T-helper 17 cell (primary cell): ENCODE data around the gene SRRM3. TPM values are rescaled to one million over a fixed set of nuclear protein-coding genes. Genes with fewer than 3 reads are reported as not detected.
"Not testable (repeated sequence)": the region's sequence is repeated elsewhere in the genome, so short reads cannot be mapped to it uniquely, and the experiment has no call there.

Experiments used
- ATAC-seq: fragments of 150-1000 bp; cut with Tn5 transposase; 2 replicates; pipeline ENCODE4 v1.10.0; 2021; ENCODE audit warnings: mild to moderate bottlenecking, moderate library complexity
- DNase-seq, 3 donors: peaks; one replicate each; pipeline versions ENCODE4 v3.0.0 to v3.0.0-alpha.2; 2020 to 2021
- H3K9me3 ChIP-seq: one replicate; pipeline ENCODE4 v1.7.0; 2013; ENCODE audit warnings: low read length, mild to moderate bottlenecking; ENCODE audit not compliant: control insufficient read depth, poor library complexity, severe bottlenecking
- H3K27ac Mint-ChIP-seq: one replicate; pipeline ENCODE4 v1.8.0; 2022; ENCODE audit warnings: mild to moderate bottlenecking, moderate library complexity, mixed read lengths
- H3K27me3 Mint-ChIP-seq: one replicate; pipeline ENCODE4 v1.8.0; 2022; ENCODE audit warnings: mixed read lengths
- H3K36me3 Mint-ChIP-seq: one replicate; pipeline ENCODE4 v1.8.0; 2022; ENCODE audit warnings: low read depth, mixed read lengths
- H3K4me1 Mint-ChIP-seq: one replicate; pipeline ENCODE4 v1.8.0; 2022; ENCODE audit warnings: mild to moderate bottlenecking, mixed read lengths
- H3K4me3 Mint-ChIP-seq: one replicate; pipeline ENCODE4 v1.8.0; 2022; ENCODE audit warnings: mild to moderate bottlenecking, moderate library complexity, mixed read lengths
- total RNA-seq, 4 donors: library from RNA in 2 of 4; stranded (reverse) in 2 of 4; gene quantifications; one replicate each; pipeline ENCODE4 v1.2.3 and lab custom pipeline; 2022 to 2026

Gene SRRM3
- total RNA-seq, 2 donors from 2014 or later: not detected

DNA sequence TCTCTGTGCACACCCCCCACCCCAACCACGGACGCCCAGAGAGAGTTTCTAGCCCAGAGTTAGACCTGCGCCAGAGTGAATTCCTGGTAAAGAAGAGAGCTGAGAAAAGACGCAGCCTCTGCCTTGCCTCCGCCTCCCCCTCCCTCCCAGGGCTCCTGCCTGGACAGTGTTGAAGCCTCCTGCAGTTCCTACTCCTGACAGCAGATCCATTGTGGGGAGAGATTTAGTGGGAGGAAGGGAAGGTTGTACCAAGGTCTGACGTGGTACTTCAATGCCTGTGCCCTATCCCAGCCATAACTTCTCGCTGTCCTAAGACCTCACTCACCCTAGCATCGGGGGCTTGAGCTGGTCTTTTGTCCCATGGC, 952 bp downstream of the SRRM3 start:
- peaks cover 43% of the 10 kb centered on the region for H3K27me3 Mint-ChIP-seq
- H3K9me3 ChIP-seq: no peaks in the 10 kb centered on the region
- no peak for DNase-seq
- H3K27ac Mint-ChIP-seq: no peak overlapping the region
- ATAC-seq: no peak
- no peaks in the 10 kb centered on the region for H3K36me3 Mint-ChIP-seq
- H3K4me1 Mint-ChIP-seq: no peaks in the 10 kb centered on the region
- H3K4me3 Mint-ChIP-seq: no peak overlapping the region

DNA sequence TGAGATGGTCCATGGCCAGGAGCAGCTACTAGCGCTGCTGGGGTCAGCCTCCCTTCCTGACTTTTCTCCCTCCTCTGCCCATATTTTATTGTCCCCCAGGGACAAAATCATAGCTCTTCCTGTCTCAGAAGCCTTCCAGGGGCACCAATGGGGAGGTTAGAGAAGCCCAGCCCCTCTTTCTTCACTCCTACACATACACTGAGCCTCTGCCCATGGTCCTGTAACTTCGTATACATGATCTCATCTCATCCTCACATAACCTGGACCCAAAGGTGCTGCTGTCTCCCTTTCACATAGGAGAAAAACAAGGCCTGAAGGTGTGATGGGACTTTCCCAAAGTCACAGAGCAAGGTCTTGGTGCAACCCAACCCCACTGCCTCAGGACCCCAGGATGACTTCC, 2.5 kb downstream of the SRRM3 start:
- no peaks in the 10 kb centered on the region for H3K9me3 ChIP-seq
- Mint-ChIP-seq H3K27ac (no peak overlapping the region), H3K4me3 (no peak overlapping the region), H3K4me1 (no peaks in the 10 kb centered on the region), H3K36me3 (no peaks in the 10 kb centered on the region), H3K27me3 (peaks cover 48% of the 10 kb centered on the region)
- DNase-seq (no peak), ATAC-seq (no peak)

DNA sequence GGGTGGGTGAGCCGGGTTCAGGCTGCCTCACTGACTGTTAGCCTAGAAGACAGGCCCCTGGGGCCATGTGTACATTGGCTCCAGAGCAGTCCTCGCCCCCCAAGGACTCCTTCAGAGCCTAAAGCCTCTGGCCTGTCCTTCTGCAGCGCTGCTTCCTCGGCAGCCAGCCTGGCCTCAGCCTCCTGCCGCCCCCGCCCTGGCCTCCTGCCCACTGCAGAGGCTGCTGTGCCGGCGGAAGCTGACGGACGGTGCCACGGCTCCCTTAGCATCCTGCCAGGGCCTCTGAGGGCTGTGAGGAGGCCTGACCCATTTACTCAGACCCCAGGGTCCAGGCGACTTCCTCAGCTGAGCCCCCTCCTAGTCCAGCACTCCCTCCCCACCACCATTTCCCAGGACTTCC, 4.9 kb downstream of the SRRM3 start:
- ATAC-seq: no peak
- no peak for DNase-seq
- Mint-ChIP-seq H3K36me3 (no peaks in the 10 kb centered on the region), H3K27me3 (peaks cover 59% of the 10 kb centered on the region), H3K4me1 (no peaks in the 10 kb centered on the region), H3K4me3 (no peak overlapping the region), H3K27ac (no peak overlapping the region)
- H3K9me3 ChIP-seq: no peaks in the 10 kb centered on the region

DNA sequence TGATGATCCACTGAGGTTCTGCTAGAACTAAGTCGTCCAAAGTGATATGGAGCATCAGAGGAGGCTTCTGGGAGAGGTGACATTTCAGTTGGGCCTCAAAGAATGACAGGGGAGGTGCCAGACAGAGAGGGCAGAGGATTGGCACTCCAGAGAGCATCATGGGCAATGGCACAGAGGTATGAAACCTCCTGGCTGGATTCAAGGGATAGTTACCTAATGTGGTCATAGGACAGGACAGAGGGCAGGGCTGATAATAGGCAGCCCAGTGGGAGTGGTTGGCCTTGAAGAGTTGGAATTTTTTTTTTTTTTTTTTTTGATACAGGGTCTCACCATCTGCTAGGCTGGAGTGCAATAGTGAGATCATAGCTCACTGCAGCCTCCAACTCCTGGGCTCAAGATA, 7.6 kb downstream of the SRRM3 start:
- DNase-seq (no peak), ATAC-seq (no peak)
- no peaks in the 10 kb centered on the region for H3K4me1 Mint-ChIP-seq
- no peak overlapping the region for H3K4me3 Mint-ChIP-seq
- H3K36me3 Mint-ChIP-seq: no peaks in the 10 kb centered on the region
- H3K27ac Mint-ChIP-seq: no peak overlapping the region
- H3K9me3 ChIP-seq: no peaks in the 10 kb centered on the region
- peaks cover 48% of the 10 kb centered on the region for H3K27me3 Mint-ChIP-seq

DNA sequence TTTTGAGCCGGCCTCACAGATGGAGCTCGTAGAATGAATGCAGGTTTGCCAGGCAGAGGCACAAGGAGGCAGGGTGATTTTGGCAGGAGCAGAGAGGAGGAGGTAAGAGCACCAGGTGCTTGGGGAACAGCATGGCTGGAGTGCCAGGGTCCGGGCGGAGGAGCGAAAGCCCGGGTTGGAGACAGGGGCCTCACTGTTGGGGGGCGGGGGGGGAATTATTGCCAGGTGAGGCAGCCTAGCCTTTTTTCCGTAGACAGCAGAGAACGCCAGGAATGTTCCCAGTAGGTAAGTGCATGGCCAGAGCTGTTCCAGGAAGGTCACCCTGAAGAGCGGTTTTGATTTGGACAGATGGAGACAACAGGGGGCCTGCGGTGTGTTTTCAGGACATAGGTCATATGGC, 9.5 kb downstream of the SRRM3 start:
- H3K9me3 ChIP-seq: no peaks in the 10 kb centered on the region
- H3K4me1 Mint-ChIP-seq: no peaks in the 10 kb centered on the region
- H3K27ac Mint-ChIP-seq: no peak overlapping the region
- no peaks in the 10 kb centered on the region for H3K36me3 Mint-ChIP-seq
- ATAC-seq (no peak), DNase-seq (no peak)
- no peak overlapping the region for H3K4me3 Mint-ChIP-seq
- peaks cover 35% of the 10 kb centered on the region for H3K27me3 Mint-ChIP-seq

DNA sequence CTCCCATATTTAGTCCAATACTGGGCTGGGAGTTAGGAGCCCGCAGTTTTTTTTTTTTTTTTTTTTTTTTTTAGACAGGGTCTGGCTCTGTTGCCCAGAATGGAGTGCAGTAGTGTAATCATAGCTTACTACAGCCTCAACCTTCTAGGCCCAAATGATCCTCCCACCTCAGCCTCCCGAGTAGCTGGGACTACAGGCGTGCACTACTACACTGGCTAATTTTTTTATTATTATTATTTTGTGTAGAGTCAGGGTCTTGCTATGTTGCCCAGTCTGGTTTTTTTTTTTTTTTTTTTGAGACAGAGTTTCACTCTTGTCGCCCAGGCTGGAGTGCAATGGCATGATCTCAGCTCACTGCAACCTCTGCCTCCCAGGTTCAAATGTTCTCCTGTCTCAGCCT, 13.7 kb downstream of the SRRM3 start:
- peaks cover 39% of the 10 kb centered on the region for H3K27me3 Mint-ChIP-seq
- not testable (repeated sequence) for ATAC-seq

DNA sequence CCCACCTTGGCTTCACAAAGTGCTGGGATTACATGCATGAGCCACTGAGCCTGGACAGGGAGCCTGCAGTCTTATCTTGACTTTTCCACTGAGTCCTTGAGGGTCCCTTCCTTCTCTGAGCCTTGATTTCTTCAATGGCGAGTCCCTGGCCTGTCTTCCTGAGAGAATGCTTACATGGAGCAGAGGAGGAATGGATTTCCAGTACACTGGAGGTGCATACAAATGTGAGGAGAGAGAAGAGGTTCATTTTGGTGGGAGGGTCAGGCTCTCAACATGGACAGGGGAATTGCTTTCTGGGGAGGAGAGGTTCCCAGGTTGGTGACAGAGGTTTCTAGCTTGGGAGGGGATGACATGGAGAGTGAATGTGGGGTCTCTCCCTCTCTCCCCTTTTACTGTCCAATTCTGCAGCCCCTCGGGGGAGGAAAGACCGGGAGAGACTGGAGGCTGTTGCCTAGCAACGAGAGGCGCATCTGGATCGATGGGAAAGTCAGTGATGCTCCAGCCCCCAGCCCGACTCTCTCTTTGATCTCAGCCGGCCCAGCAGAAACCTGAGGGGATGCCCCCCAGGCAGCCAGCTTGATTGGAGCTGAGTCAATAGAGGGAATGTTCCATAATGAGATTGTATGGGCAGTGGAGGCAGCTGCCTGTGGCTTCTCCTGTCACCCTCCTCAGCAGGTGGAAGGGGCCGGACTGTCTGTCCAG, 14.8 kb downstream of the SRRM3 start:
- H3K9me3 ChIP-seq: no peaks in the 10 kb centered on the region
- H3K27me3 Mint-ChIP-seq: peaks cover 43% of the 10 kb centered on the region
- ATAC-seq (no peak), DNase-seq (no peak)
- peaks cover under 1% of the 10 kb centered on the region for H3K36me3 Mint-ChIP-seq
- H3K4me3 Mint-ChIP-seq: no peak overlapping the region
- H3K4me1 Mint-ChIP-seq: no peaks in the 10 kb centered on the region
- H3K27ac Mint-ChIP-seq: no peak overlapping the region

More for the DNA sequence above, 13.7 kb downstream of the SRRM3 start:
- H3K27ac Mint-ChIP-seq, H3K4me3 Mint-ChIP-seq, H3K9me3 ChIP-seq, DNase-seq, H3K36me3 Mint-ChIP-seq, H3K4me1 Mint-ChIP-seq: not testable (repeated sequence)

DNA sequence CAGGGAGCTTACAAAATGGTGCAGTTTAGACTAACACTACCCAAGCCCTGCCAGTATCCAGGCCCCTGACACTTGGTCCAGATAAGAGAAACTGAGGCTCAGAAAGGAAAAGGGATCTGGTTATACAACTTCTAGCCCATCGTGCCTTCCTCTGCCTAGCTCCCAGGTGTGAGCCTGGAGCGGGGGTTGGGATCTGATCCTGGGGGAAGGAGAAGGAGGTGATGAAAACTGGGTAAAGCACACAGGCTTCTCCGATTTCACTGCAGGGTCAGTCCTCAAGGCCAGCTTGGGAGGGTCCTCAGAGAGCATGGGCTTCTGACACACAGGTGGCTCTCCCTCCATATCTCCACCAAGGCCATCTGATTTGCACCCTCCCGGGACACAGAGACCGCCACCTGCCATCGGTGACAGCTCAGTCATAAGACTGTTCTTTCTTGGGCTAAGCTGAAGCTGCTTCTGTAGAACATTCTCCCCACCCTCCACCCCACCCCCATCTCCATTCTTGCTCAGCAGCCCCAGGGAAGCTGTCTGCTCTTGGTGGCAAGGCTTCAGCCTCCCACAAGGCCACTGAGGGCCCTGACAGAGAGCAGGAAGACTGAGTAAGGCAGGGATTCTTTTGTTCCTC, 16.4 kb downstream of the SRRM3 start:
- peaks cover 6% of the 10 kb centered on the region for H3K36me3 Mint-ChIP-seq
- no peak overlapping the region for H3K4me3 Mint-ChIP-seq
- H3K9me3 ChIP-seq: no peaks in the 10 kb centered on the region
- H3K27ac Mint-ChIP-seq: no peak overlapping the region
- H3K27me3 Mint-ChIP-seq: peaks cover 55% of the 10 kb centered on the region
- H3K4me1 Mint-ChIP-seq: no peaks in the 10 kb centered on the region
- ATAC-seq: no peak
- DNase-seq: no peak

DNA sequence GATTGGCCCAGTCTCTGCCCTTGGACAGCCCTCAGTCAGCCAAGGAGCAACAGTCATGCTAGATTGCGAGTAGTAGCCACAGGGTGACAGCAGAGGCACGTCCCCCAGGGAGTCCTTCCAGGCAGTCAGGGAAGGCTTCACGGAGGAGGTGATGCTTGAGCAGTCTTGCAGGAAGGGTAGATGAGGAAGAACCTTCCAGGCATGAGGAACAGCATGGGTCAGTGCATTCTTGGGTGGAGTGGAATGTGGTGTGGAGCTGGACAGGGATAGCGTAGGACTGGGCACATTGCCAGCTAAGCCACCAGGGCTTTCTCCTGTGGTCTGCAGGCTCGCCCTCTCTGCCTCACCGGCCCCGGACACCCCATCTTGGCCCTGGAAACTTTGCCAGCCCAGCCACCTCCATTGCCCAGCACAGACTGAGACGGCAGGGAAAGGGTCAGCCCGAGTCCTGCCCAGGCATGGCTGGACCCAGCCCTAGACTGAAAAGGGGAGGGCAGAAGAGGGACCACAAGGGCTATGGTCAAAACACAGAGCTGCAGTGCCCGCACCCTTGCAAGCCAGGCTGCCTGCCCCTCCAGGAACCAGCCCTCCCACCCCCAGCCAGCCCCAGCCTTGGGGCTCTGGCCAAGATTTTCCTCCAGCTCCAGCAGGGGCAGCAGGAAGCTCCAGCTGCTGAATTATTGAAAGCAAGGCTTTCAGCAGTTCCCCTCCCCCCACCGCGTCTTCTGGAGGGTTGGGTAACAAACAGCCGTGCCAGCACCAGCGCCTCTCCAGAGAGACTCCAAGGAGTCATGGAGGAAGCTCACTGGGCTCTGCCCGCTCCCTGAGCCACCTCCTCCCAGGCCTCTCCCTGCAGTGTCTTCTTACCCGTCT, 18.7 kb downstream of the SRRM3 start:
- ATAC-seq: no peak
- no peak overlapping the region for H3K4me3 Mint-ChIP-seq
- H3K36me3 Mint-ChIP-seq: peaks cover 6% of the 10 kb centered on the region
- no peaks in the 10 kb centered on the region for H3K4me1 Mint-ChIP-seq
- DNase-seq: no peak
- H3K27me3 Mint-ChIP-seq: peaks cover 57% of the 10 kb centered on the region
- no peaks in the 10 kb centered on the region for H3K9me3 ChIP-seq
- H3K27ac Mint-ChIP-seq: no peak overlapping the region

DNA sequence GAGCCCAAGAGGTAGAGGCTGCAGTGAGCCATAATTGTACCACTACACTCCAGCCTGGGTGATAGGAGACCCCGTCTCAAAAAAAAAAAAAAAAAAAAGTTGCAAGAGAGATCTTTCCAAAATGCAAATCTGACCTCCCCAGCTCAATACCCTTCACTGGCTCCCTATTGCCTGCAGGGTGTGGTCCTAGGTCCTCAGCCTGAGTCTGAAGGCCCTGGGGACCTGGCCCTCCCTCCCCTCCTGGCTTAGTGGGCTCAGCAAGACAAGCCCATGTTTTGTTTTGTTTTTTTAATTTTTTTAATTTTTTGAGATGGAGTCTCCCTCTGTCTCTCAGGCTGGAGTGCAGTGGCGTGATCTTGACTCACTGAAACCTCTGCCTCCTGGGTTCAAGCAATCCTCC, 20.6 kb downstream of the SRRM3 start:
- ATAC-seq (no peak), DNase-seq (no peak)
- Mint-ChIP-seq H3K4me3 (no peak overlapping the region), H3K27me3 (peaks cover 52% of the 10 kb centered on the region), H3K4me1 (no peaks in the 10 kb centered on the region), H3K36me3 (peaks cover 6% of the 10 kb centered on the region), H3K27ac (no peak overlapping the region)
- H3K9me3 ChIP-seq: no peaks in the 10 kb centered on the region

DNA sequence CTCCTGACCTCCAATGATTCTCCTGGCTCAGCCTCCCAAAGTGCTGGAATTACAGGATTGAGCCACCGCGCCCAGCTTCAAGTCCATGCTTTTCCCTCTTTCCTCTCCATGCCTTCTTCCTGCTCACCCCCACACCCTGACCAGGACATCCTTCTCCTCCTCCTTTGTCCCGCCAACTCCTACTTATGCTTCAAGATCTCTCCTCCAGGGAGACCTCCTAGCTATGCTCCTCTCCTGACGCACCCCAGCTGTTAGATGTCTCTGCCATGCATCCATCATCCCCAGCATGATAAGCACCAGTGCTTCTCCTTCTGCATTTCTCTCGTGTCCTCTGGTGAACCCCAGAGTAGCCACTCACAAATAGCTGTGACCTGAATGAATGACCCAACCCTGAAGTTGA, 21.1 kb downstream of the SRRM3 start:
- Mint-ChIP-seq H3K27ac (no peak overlapping the region), H3K4me1 (no peaks in the 10 kb centered on the region), H3K27me3 (peaks cover 57% of the 10 kb centered on the region), H3K4me3 (no peak overlapping the region), H3K36me3 (peaks cover 8% of the 10 kb centered on the region)
- H3K9me3 ChIP-seq: no peaks in the 10 kb centered on the region
- ATAC-seq (no peak), DNase-seq (no peak)

DNA sequence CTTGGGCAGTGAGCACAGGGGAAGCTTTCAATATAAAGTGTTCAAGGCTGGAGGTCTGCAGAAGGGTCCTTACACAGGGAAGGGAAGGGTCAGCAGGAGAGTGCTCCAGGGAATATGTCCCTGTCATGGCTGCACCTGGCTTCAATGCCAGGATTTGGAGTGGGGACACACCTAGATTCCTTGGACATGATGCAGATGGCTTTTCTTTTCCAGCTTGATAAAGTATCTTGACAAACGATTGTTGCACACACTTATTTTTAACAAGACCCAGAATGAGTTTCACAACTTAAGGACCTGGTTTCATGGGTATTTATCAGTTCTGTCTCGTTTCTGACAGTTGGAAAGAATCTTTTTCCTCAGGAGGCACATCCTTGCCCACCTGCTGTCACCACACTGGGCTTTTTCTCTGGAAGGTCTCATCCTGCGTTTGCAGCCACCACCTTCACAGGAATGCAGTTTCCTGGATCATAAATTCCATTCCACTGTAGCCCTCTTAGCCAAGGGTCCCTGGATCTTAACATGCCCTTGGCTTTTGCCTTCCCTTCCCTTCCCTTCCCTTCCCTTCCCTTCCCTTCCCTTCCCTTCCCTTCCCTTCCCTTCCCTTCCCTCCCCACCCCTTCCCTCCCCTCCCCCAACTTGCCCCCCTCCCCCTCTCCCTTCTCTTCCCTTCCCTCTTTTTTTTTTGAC, 21.7 kb downstream of the SRRM3 start:
- Mint-ChIP-seq H3K4me1 (no peaks in the 10 kb centered on the region), H3K4me3 (no peak overlapping the region), H3K36me3 (peaks cover 8% of the 10 kb centered on the region), H3K27ac (no peak overlapping the region), H3K27me3 (peaks cover 57% of the 10 kb centered on the region)
- DNase-seq: no peak
- ATAC-seq: no peak
- no peaks in the 10 kb centered on the region for H3K9me3 ChIP-seq

DNA sequence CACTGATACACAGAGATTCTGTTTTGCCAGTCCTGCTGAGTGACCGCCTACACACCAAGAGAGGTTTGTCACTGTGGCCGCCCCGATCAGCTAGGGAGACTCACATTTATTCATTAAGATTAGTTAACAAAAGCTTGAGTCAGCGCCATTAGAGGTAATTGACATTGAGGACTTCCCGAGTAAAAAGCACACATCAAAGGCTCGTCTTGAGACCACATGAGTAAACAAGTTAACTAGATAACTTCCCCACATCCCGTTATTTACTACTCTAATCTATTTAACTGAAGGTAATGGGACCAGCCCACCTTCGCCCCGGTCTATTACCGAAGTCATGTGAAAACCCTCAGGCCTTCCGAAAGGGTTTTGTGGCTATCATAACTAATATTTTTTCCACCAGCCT, 23.0 kb downstream of the SRRM3 start:
- H3K27me3 Mint-ChIP-seq: peaks cover 53% of the 10 kb centered on the region
- ATAC-seq: no peak

More for the DNA sequence above, 23.0 kb downstream of the SRRM3 start:
- H3K9me3 ChIP-seq: no peaks in the 10 kb centered on the region
- Mint-ChIP-seq H3K36me3 (peaks cover 10% of the 10 kb centered on the region), H3K4me3 (no peak overlapping the region), H3K27ac (no peak overlapping the region), H3K4me1 (no peaks in the 10 kb centered on the region)
- DNase-seq: no peak
